H4 (cell line): ENCODE measurements around the gene NODAL. TPM values are rescaled to one million over a fixed set of nuclear protein-coding genes. Genes with fewer than 3 reads are reported as not detected.
A peak's percentile ranks its signal among the peaks of the same experiment; 100 is the strongest.

Experiments
- DNase-seq: peaks from one replicate; pipeline ENCODE4 v3.0.0-alpha.2; 2015; ENCODE audit warnings: low spot score
- total RNA-seq: library from RNA; depleted of rRNA; stranded (reverse); fragments of >200 nt; shearing (Covaris generic); gene quantifications from 2 replicates; pipeline ENCODE4 v1.2.3, GENCODE V29; 2014

The NODAL gene
- total RNA-seq, 1 experiment from 2014 or later, result not detected

- peak; percentile 70 for DNase-seq
Observed at GRCh38 chr10:70462349-70462984, 21.0 kb upstream of the NODAL start.

- peak; percentile 51 for DNase-seq
Observed at GRCh38 chr10:70461397-70462348, 20.2 kb upstream of the NODAL start.

- DNase-seq, result no peak
Observed at GRCh38 chr10:70459774-70460490, 18.5 kb upstream of the NODAL start.

- no peak for DNase-seq
Observed at GRCh38 chr10:70459061-70459773, 17.7 kb upstream of the NODAL start.

- DNase-seq, result peak; percentile 49
Observed at GRCh38 chr10:70458329-70459060, 17.0 kb upstream of the NODAL start.

- no peak for DNase-seq
Observed at GRCh38 chr10:70457759-70458305, 16.4 kb upstream of the NODAL start.

GRCh38 chr10:70456164-70456563 is 14.7 kb upstream of the NODAL start:
- DNase-seq, result no peak

- DNase-seq, result no peak
Observed at GRCh38 chr10:70455213-70455630, 13.7 kb upstream of the NODAL start.

GRCh38 chr10:70448236-70448635 is 6.8 kb upstream of the NODAL start:
- no peak for DNase-seq

GRCh38 chr10:70445718-70446657 is 4.5 kb upstream of the NODAL start:
- DNase-seq, result no peak

GRCh38 chr10:70444744-70445143 is 3.3 kb upstream of the NODAL start:
- no peak for DNase-seq

- no peak for DNase-seq
Observed at GRCh38 chr10:70442332-70442988, 979 bp upstream of the NODAL start.

GRCh38 chr10:70441895-70442309 is 421 bp upstream of the NODAL start:
- no peak for DNase-seq

GRCh38 chr10:70440296-70441160 is 953 bp downstream of the NODAL start:
- no peak for DNase-seq

GRCh38 chr10:70437721-70438120 is 3.8 kb downstream of the NODAL start:
- no peak for DNase-seq

GRCh38 chr10:70435241-70436085 is 6.0 kb downstream of the NODAL start:
- DNase-seq, result no peak
